Measurements from ENCODE around the gene GLMP.
"Not testable (repeated sequence)": the region's sequence is repeated elsewhere in the genome, so short reads cannot be mapped to it uniquely, and the experiment has no call there.

GLMP gene, protein sequence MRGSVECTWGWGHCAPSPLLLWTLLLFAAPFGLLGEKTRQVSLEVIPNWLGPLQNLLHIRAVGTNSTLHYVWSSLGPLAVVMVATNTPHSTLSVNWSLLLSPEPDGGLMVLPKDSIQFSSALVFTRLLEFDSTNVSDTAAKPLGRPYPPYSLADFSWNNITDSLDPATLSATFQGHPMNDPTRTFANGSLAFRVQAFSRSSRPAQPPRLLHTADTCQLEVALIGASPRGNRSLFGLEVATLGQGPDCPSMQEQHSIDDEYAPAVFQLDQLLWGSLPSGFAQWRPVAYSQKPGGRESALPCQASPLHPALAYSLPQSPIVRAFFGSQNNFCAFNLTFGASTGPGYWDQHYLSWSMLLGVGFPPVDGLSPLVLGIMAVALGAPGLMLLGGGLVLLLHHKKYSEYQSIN

DNA sequence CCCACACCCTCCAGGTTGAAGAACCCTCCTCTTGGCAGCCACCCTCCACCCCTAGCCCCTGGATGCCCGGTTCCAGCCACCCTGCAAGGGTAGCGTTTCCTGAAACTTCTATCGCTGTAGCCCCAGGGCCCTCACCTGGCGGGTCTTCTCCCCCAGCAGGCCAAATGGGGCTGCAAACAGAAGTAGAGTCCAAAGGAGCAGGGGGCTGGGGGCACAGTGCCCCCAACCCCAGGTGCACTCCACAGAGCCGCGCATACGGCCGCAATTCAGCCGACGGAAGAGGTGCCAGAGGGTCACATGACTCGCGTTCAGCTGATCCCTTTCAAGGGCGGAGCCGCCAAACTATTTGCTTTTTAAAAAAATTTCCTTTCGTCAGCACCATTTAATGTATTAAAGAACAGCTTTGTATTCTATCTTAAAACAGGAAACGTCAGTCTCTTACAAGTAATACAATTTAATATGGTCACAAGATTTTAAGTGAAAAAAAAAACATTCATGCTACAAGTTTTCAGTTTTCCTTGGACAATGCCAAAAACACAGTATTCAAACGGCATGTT, at the start of gene GLMP:
TSS of gene GLMP (minus strand) at position 289 of the 557 bp plus-strand sequence. CDS start at position 255, 34 bp downstream.
- no CpG with 5 or more reads among the region's 17 CpGs for WGBS (ENCODE audit: insufficient coverage, insufficient read length)
- no peaks in the 10 kb centered on the region for H3K27me3 ChIP-seq (ENCODE audit: control insufficient read depth, insufficient read depth, low read length)
- H3K4me1 ChIP-seq (ENCODE audit: control insufficient read depth, insufficient read depth, low read length) = peaks cover 5% of the 10 kb centered on the region; the same call in 1 of the 2 replicates
- no peak for DNase-seq (ENCODE audit: low read depth, low spot score)
- H3K9me3 ChIP-seq (ENCODE audit: control insufficient read depth, insufficient read depth, low read length) = no peaks in the 10 kb centered on the region
- peak within 1 kb of the TSS; percentile 86; the same call in 1 of the 2 replicates for H3K4me3 ChIP-seq (ENCODE audit: low read length)
- peaks cover 7% of the 10 kb centered on the region for H3K36me3 ChIP-seq (ENCODE audit: control insufficient read depth, insufficient read depth, low read length)
- no peak within 1 kb of the TSS for H3K27ac ChIP-seq (ENCODE audit: low read length)

DNA sequence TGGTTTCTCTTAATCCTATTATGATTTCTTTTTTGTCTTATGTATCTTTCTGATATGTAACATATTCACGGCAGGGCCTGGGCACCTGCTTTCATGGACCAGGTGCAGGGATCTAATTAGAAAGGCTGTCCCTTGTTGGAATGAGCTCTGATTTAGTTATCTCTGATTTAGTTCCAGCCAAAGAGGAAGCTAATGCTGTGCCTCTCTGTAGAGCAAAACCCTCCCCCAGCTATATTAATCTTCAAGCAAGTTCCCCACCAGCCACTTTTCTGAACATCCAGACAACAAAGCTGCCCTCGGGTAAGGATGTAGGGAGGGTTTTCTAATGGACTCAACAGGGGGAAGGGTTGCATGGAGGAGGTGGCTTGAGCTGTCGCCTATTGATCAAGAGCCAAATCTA, 48.9 kb upstream of the GLMP start:
- Histone ChIP-seq H3K27ac (ENCODE audit: low read length) (no peak overlapping the region), H3K9me3 (ENCODE audit: control insufficient read depth, insufficient read depth, low read length) (no peaks in the 10 kb centered on the region), H3K27me3 (ENCODE audit: control insufficient read depth, insufficient read depth, low read length) (no peaks in the 10 kb centered on the region), H3K4me3 (ENCODE audit: low read length) (no peak overlapping the region), H3K36me3 (ENCODE audit: control insufficient read depth, insufficient read depth, low read length) (no peaks in the 10 kb centered on the region), H3K4me1 (ENCODE audit: control insufficient read depth, insufficient read depth, low read length) (no peaks in the 10 kb centered on the region)
- no CpG with 5 or more reads among the region's 3 CpGs for WGBS (ENCODE audit: insufficient coverage, insufficient read length)
- no peak for DNase-seq (ENCODE audit: low read depth, low spot score)

DNA sequence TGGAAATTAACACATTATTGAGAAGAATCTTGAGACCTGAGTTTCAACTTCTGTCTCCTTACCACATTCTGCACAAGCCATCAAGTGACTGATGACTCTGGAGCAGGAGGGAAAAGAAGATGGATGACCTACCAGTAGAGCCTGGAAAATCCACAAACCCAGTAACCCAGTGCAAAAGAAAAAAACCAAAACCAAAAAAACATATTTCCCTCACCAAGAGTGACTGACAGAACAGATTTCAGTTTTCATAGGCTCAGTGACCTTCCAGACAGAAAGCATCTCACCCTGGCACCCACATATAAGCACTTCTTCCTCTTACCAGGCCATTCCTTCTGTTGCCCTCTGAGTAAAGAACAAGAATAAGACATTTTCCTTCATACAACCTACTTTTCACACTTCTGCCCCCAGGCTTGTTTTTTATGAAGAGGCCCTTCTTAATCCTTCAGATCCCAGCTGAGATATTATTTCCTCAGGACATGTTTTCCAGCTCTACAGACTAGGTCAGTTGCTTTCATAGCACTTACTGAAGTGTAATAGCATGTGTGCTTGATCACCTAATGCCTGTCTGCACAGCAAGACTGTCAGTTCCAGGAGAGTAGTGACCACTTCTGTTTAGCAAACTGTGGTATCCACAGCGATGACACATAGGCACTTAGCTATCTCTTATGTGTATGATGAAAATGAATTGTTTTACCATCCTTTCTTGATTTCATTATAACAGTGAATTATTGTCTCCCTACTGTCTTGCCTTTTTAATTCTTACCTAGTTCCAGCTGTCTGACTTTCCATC, 46.9 kb upstream of the GLMP start:
- H3K9me3 ChIP-seq (ENCODE audit: control insufficient read depth, insufficient read depth, low read length) = no peaks in the 10 kb centered on the region
- H3K27ac ChIP-seq (ENCODE audit: low read length) = no peak overlapping the region
- no peaks in the 10 kb centered on the region for H3K4me1 ChIP-seq (ENCODE audit: control insufficient read depth, insufficient read depth, low read length)
- WGBS (ENCODE audit: insufficient coverage, insufficient read length) = no CpG with 5 or more reads among the region's 1 CpG
- H3K36me3 ChIP-seq (ENCODE audit: control insufficient read depth, insufficient read depth, low read length) = no peaks in the 10 kb centered on the region
- DNase-seq (ENCODE audit: low read depth, low spot score) = no peak
- no peaks in the 10 kb centered on the region for H3K27me3 ChIP-seq (ENCODE audit: control insufficient read depth, insufficient read depth, low read length)
- no peak overlapping the region for H3K4me3 ChIP-seq (ENCODE audit: low read length)

DNA sequence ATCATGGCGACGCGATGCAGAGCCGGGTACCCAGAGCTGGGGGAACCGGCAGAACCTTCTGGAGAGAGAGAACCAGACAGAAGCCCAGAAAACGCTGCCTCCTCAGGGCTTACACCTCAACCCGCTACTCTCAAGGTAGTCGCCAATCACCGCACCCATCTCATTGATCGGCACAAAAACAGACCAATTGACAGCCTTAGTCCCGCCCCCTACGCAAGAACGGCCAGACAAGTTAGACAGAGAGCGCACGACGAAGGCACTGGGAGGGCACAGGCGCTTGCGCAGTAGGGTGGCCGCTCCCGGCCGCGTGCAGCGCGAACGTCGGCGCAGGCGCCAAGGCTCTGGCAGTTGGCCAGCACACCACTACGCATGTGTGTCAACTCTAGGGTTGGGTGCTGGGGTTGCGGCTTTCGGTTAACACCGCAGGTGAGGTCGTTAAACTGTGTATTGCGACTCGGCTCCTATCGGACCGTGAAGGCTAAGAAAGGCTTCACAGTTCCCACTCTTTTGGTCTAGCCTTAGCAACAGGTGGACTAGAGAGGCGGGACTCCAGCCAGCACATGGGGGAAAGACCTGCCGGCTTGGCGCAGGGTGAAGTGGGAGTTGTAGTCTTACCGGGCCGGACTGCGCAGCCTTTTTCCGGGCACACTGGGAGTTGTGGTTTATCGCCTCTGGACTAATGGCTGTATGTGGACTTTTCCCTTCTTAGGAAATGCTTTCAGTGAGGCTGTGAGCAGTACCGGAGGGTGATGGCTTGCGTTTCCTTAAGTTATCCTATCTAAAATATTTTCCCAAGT, 42.9 kb upstream of the GLMP start, which contains the start of the genes CCT3 and TSACC:
TSS of gene CCT3 (minus strand) at position 113 of the 797 bp plus-strand sequence. CDS start at position 5, 108 bp downstream.
TSS of gene TSACC (plus strand) at position 347 of the 797 bp plus-strand sequence. CDS start 1,232 bp downstream, outside the sequence.
- H3K4me1 ChIP-seq (ENCODE audit: control insufficient read depth, insufficient read depth, low read length) = no peaks in the 10 kb centered on the region
- no CpG with 5 or more reads among the region's 47 CpGs for WGBS (ENCODE audit: insufficient coverage, insufficient read length)
- DNase-seq (ENCODE audit: low read depth, low spot score) = peak; percentile 100
- H3K27ac ChIP-seq (ENCODE audit: low read length) = no peak within 1 kb of the TSS
- H3K27me3 ChIP-seq (ENCODE audit: control insufficient read depth, insufficient read depth, low read length) = no peaks in the 10 kb centered on the region
- peaks cover 3% of the 10 kb centered on the region; the same call in 1 of the 2 replicates for H3K36me3 ChIP-seq (ENCODE audit: control insufficient read depth, insufficient read depth, low read length)
- H3K9me3 ChIP-seq (ENCODE audit: control insufficient read depth, insufficient read depth, low read length) = no peaks in the 10 kb centered on the region
- peak within 1 kb of the TSS; percentile 99 for H3K4me3 ChIP-seq (ENCODE audit: low read length)

DNA sequence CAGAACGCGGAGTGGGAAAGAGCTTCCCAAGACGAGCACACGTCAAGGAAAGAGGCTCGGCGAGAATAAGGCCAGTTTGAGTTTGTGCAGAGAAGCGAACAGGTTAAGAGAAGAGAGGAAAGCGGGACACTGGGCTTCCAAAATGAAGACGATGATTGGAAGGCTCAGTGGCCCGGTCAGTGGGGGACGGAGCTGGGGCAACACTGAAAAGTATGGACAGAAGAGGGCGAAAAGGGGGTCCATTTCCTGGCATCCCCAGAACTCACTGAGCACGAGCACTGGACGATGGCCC, 42.4 kb upstream of the GLMP start:
- WGBS (ENCODE audit: insufficient coverage, insufficient read length) = no CpG with 5 or more reads among the region's 14 CpGs
- Histone ChIP-seq H3K27ac (ENCODE audit: low read length) (no peak overlapping the region), H3K4me1 (ENCODE audit: control insufficient read depth, insufficient read depth, low read length) (no peaks in the 10 kb centered on the region), H3K4me3 (ENCODE audit: low read length) (peak overlapping the region; percentile 99), H3K9me3 (ENCODE audit: control insufficient read depth, insufficient read depth, low read length) (no peaks in the 10 kb centered on the region), H3K36me3 (ENCODE audit: control insufficient read depth, insufficient read depth, low read length) (peaks cover 3% of the 10 kb centered on the region; the same call in 1 of the 2 replicates), H3K27me3 (ENCODE audit: control insufficient read depth, insufficient read depth, low read length) (no peaks in the 10 kb centered on the region)
- no peak for DNase-seq (ENCODE audit: low read depth, low spot score)

DNA sequence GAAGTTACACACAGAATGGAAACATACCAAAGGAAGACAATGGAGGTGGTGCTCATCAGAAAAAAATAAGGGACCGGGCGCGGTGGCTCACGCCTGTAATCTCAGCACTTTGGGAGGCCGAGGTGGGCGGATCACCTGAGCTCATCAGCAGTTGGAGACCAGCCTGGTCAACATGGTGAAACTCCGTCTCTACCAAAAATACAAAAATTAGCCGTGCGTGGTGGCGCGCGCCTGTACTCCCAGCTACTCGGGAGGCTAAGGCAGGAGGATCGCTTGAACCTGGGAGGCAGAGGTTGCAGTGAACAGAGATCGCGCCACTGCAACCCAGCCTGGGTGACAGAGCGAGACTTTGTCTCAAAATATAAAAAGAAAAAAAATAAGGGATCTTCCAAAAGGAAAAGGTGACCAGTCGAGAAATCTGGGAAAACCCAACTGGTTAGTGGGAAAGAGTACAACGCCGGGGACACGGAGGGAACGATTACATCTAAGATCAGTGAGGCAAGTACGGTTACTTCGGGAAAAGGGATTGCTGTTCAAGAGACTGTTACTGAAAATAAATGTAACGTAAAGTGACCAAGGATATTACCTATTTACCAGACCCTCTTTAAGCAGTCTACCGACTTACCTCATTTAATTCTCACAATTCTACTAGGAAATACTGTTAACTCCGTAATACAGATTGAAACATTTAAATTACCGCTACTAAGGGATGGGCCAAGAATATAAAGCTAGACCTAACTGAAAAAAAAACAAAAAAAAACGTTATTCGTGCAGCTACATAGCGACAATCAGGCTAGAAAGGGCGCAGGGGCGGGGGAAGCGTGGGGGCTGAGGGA, 41.8 kb upstream of the GLMP start:
- no CpG with 5 or more reads among the region's 34 CpGs for WGBS (ENCODE audit: insufficient coverage, insufficient read length)
- Histone ChIP-seq H3K4me1 (ENCODE audit: control insufficient read depth, insufficient read depth, low read length) (no peaks in the 10 kb centered on the region), H3K36me3 (ENCODE audit: control insufficient read depth, insufficient read depth, low read length) (peaks cover 3% of the 10 kb centered on the region; the same call in 1 of the 2 replicates), H3K27me3 (ENCODE audit: control insufficient read depth, insufficient read depth, low read length) (no peaks in the 10 kb centered on the region), H3K9me3 (ENCODE audit: control insufficient read depth, insufficient read depth, low read length) (no peaks in the 10 kb centered on the region), H3K4me3 (ENCODE audit: low read length) (peak overlapping the region; percentile 99), H3K27ac (ENCODE audit: low read length) (no peak overlapping the region)
- no peak for DNase-seq (ENCODE audit: low read depth, low spot score)

- no CpG with 5 or more reads among the region's 4 CpGs for WGBS (ENCODE audit: insufficient coverage, insufficient read length)
Measured at GRCh38 chr1:156336242-156336641, 40.8 kb upstream of the GLMP start.

GRCh38 chr1:156323179-156323578, 27.7 kb upstream of the GLMP start:
- peaks cover 34% of the 10 kb centered on the region for H3K36me3 ChIP-seq (ENCODE audit: control insufficient read depth, insufficient read depth, low read length)
- not testable (repeated sequence) for H3K27ac ChIP-seq (ENCODE audit: low read length); DNase-seq (ENCODE audit: low read depth, low spot score); H3K4me3 ChIP-seq (ENCODE audit: low read length); H3K4me1 ChIP-seq (ENCODE audit: control insufficient read depth, insufficient read depth, low read length); H3K27me3 ChIP-seq (ENCODE audit: control insufficient read depth, insufficient read depth, low read length); H3K9me3 ChIP-seq (ENCODE audit: control insufficient read depth, insufficient read depth, low read length)
- WGBS (ENCODE audit: insufficient coverage, insufficient read length) = no CpG with 5 or more reads among the region's 9 CpGs

More at GRCh38 chr1:156336242-156336641, 40.8 kb upstream of the GLMP start:
- Histone ChIP-seq H3K9me3 (ENCODE audit: control insufficient read depth, insufficient read depth, low read length) (no peaks in the 10 kb centered on the region), H3K4me3 (ENCODE audit: low read length) (no peak overlapping the region; the same call in 1 of the 2 replicates), H3K4me1 (ENCODE audit: control insufficient read depth, insufficient read depth, low read length) (no peaks in the 10 kb centered on the region), H3K27ac (ENCODE audit: low read length) (no peak overlapping the region), H3K36me3 (ENCODE audit: control insufficient read depth, insufficient read depth, low read length) (peaks cover 6% of the 10 kb centered on the region; the same call in 1 of the 2 replicates), H3K27me3 (ENCODE audit: control insufficient read depth, insufficient read depth, low read length) (no peaks in the 10 kb centered on the region)
- DNase-seq (ENCODE audit: low read depth, low spot score) = no peak

- WGBS (ENCODE audit: insufficient coverage, insufficient read length) = 100% methylated on average over 1 of the region's 3 CpGs
- Histone ChIP-seq H3K4me1 (ENCODE audit: control insufficient read depth, insufficient read depth, low read length) (no peaks in the 10 kb centered on the region), H3K4me3 (ENCODE audit: low read length) (no peak overlapping the region), H3K36me3 (ENCODE audit: control insufficient read depth, insufficient read depth, low read length) (peaks cover 49% of the 10 kb centered on the region), H3K27ac (ENCODE audit: low read length) (no peak overlapping the region), H3K27me3 (ENCODE audit: control insufficient read depth, insufficient read depth, low read length) (no peaks in the 10 kb centered on the region), H3K9me3 (ENCODE audit: control insufficient read depth, insufficient read depth, low read length) (no peaks in the 10 kb centered on the region)
- no peak for DNase-seq (ENCODE audit: low read depth, low spot score)
Measured at GRCh38 chr1:156320560-156320959, 25.1 kb upstream of the GLMP start.

Measured in iPS DF 6.9 (cell line).